Tibial nerve (tissue), 3 donors: Measurements from ENCODE around the gene SRPK2.

Experiments used
- CTCF ChIP-seq, 5 experiments: fragments of 200-600 bp in 3 of 5; fragments of 450-650 bp in 2 of 5; sonication (generic) in 3 of 5; IDR thresholded peaks; one replicate each; pipeline ENCODE4 v1.5.1; 2016 to 2019; ENCODE audit warnings: antibody characterized with exemption in 5 of 5, mild to moderate bottlenecking in 3 of 5, moderate library complexity in 2 of 5
- POLR2A ChIP-seq, 2 donors: fragments of 450-650 bp; IDR thresholded peaks; one replicate each; pipeline ENCODE4 v1.6.1; 2017; ENCODE audit warnings: antibody characterized with exemption in 2 of 2, mild to moderate bottlenecking in 2 of 2, moderate library complexity in 2 of 2

- TF ChIP-seq CTCF (IDR thresholded peaks at IDR 0.05) (no peak), POLR2A (IDR thresholded peaks at IDR 0.05) (no peak)
These were observed 22.9 kb downstream of the SRPK2 start for GRCh38 chr7:105365541-105366534.
